ENCODE measurements around the gene LIMA1. TPM values are rescaled to one million over a fixed set of nuclear protein-coding genes. Genes with fewer than 3 reads are reported as not detected.

Gene LIMA1
- total RNA-seq, 4 donors from 2014 or later: 53.0 to 75.4 (median 66.7) TPM

- no peaks in the 10 kb centered on the region for H3K9me3 ChIP-seq
- H3K4me3 ChIP-seq (replicated peaks in 1 of 3): no peak overlapping the region
- WGBS, 2 donors: 96 to 97% methylated on average over 4 of the region's 4 CpGs
- H3K4me1 ChIP-seq: peaks cover 11 to 14% of the 10 kb centered on the region in 2 donors
- no peak overlapping the region for H3K27ac ChIP-seq
- intact Hi-C loops (cut with DNase I): no loop called here
- no peak for TF ChIP-seq POLR2A (IDR thresholded peaks at IDR 0.05)
- no peak for TF ChIP-seq CTCF (IDR thresholded peaks at IDR 0.05)
- H3K27me3 ChIP-seq: no peaks in the 10 kb centered on the region
- H3K36me3 ChIP-seq: no peaks in the 10 kb centered on the region
- no peak for DNase-seq
These were observed 136.0 kb downstream of the LIMA1 start for GRCh38 chr12:50147281-50147680.

- Histone ChIP-seq H3K4me1 (peaks cover 0 to 1% of the 10 kb centered on the region in 2 donors), H3K4me3 (replicated peaks in 1 of 3) (no peak overlapping the region), H3K36me3 (no peaks in the 10 kb centered on the region), H3K27ac (no peak overlapping the region), H3K27me3 (no peaks in the 10 kb centered on the region), H3K9me3 (no peaks in the 10 kb centered on the region)
- intact Hi-C loops (cut with DNase I): no loop called here
- DNase-seq: no peak
- TF ChIP-seq CTCF (IDR thresholded peaks at IDR 0.05) (no peak), POLR2A (IDR thresholded peaks at IDR 0.05) (no peak)
- WGBS, 2 donors: 90 to 92% methylated on average over 2 of the region's 2 CpGs
These were observed 137.9 kb downstream of the LIMA1 start for GRCh38 chr12:50145439-50145838.

GRCh38 chr12:50142993-50143392, 140.3 kb downstream of the LIMA1 start:
- H3K4me3 ChIP-seq (replicated peaks in 1 of 3): no peak overlapping the region
- no peak for TF ChIP-seq CTCF (IDR thresholded peaks at IDR 0.05)
- TF ChIP-seq POLR2A (IDR thresholded peaks at IDR 0.05): no peak
- no peaks in the 10 kb centered on the region for H3K4me1 ChIP-seq
- H3K9me3 ChIP-seq: no peaks in the 10 kb centered on the region
- no peaks in the 10 kb centered on the region for H3K36me3 ChIP-seq
- no peaks in the 10 kb centered on the region for H3K27me3 ChIP-seq
- H3K27ac ChIP-seq: no peak overlapping the region
- DNase-seq: no peak
- 90 to 96% methylated on average over 8 of the region's 8 CpGs for WGBS, 2 donors
- intact Hi-C loops (cut with DNase I): no loop called here

- WGBS, 2 donors: 59 to 74% methylated on average over 2 of the region's 2 CpGs
- no peaks in the 10 kb centered on the region for H3K27me3 ChIP-seq
- no peak overlapping the region for H3K27ac ChIP-seq
- peaks cover 18 to 38% of the 10 kb centered on the region in 2 donors for H3K4me1 ChIP-seq
- peaks cover 28 to 32% of the 10 kb centered on the region in 2 donors for H3K36me3 ChIP-seq
- no peak overlapping the region for H3K4me3 ChIP-seq (replicated peaks in 1 of 3)
- intact Hi-C loops (cut with DNase I): no loop called here
- no peaks in the 10 kb centered on the region for H3K9me3 ChIP-seq
- TF ChIP-seq POLR2A (IDR thresholded peaks at IDR 0.05): no peak
- TF ChIP-seq CTCF (IDR thresholded peaks at IDR 0.05): peak in 4 of 6 experiments; percentile 9 to 69 (median 40)
- no peak for DNase-seq
These were observed 150.7 kb downstream of the LIMA1 start for GRCh38 chr12:50132505-50133135.

GRCh38 chr12:50129290-50129689, 154.0 kb downstream of the LIMA1 start:
- 19 to 23% methylated on average over 4 of the region's 4 CpGs for WGBS, 2 donors
- Histone ChIP-seq H3K36me3 (peaks cover 19 to 29% of the 10 kb centered on the region in 2 donors), H3K9me3 (no peaks in the 10 kb centered on the region), H3K4me1 (peaks cover 11 to 35% of the 10 kb centered on the region in 2 donors), H3K4me3 (replicated peaks in 1 of 3) (no peak overlapping the region), H3K27ac (peak overlapping the region in 2 of 3 donors; percentile 35 to 47), H3K27me3 (no peaks in the 10 kb centered on the region)
- TF ChIP-seq CTCF (IDR thresholded peaks at IDR 0.05) (no peak), POLR2A (IDR thresholded peaks at IDR 0.05) (no peak)
- peak; percentile 31 to 37 for DNase-seq
- intact Hi-C loops (cut with DNase I): no loop called here

All from thyroid gland (tissue), 4 donors.